GM23338 (cell line): Measurements from ENCODE around the gene RAB17. TPM values are rescaled to one million over a fixed set of nuclear protein-coding genes. Genes with fewer than 3 reads are reported as not detected.
"Not testable (repeated sequence)": the region's sequence is repeated elsewhere in the genome, so short reads cannot be mapped to it uniquely, and the experiment has no call there.

Source experiments
- ATAC-seq: fragments of 200-7000 bp; cut with Tn5 transposase; 3 replicates; pipeline ENCODE4 v1.9.1; 2020
- DNase-seq: peaks from one replicate; pipeline ENCODE4 v3.0.0-alpha.2; 2015; ENCODE audit warnings: low spot score
- H2AFZ ChIP-seq: fragments of 200-600 bp; sonication (generic); 2 replicates; pipeline ENCODE4 v1.8.0; 2016; ENCODE audit warnings: antibody characterized with exemption, mild to moderate bottlenecking, moderate library complexity
- H3F3A ChIP-seq: fragments of 200-600 bp; sonication (generic); replicated peaks from 2 replicates; pipeline ENCODE4 v1.8.0; 2017; ENCODE audit warnings: antibody characterized with exemption, mixed run types, low read depth
- H3K27ac ChIP-seq: fragments of 200-600 bp; sonication (generic); 2 replicates; pipeline ENCODE4 v1.6.1; 2016; ENCODE audit warnings: low read depth
- H3K27me3 ChIP-seq: fragments of 200-600 bp; sonication (generic); 2 replicates; pipeline ENCODE4 v1.8.0; 2016; ENCODE audit warnings: mild to moderate bottlenecking, mixed run types, moderate library complexity; ENCODE audit not compliant: insufficient read depth
- H3K36me3 ChIP-seq: fragments of 200-600 bp; sonication (generic); 2 replicates; pipeline ENCODE4 v1.8.0; 2016; ENCODE audit warnings: mild to moderate bottlenecking; ENCODE audit not compliant: insufficient read depth
- H3K4me1 ChIP-seq: fragments of 200-600 bp; sonication (generic); 2 replicates; pipeline ENCODE4 v1.8.0; 2016; ENCODE audit warnings: mild to moderate bottlenecking, moderate library complexity; ENCODE audit not compliant: insufficient read depth
- H3K4me2 ChIP-seq: fragments of 200-600 bp; sonication (generic); 2 replicates; pipeline ENCODE4 v1.7.1; 2017; ENCODE audit warnings: mixed run types
- H3K4me3 ChIP-seq: fragments of 200-600 bp; sonication (generic); 2 replicates; pipeline ENCODE4 v1.6.1; 2016; ENCODE audit warnings: mixed run types
- H3K79me2 ChIP-seq: fragments of 200-600 bp; sonication (generic); replicated peaks from 2 replicates; pipeline ENCODE4 v1.8.0; 2017; ENCODE audit warnings: mild to moderate bottlenecking; ENCODE audit not compliant: insufficient read depth
- H3K9me2 ChIP-seq: fragments of 200-600 bp; sonication (generic); 2 replicates; pipeline ENCODE4 v1.8.0; 2017; ENCODE audit not compliant: insufficient read depth
- H4K20me1 ChIP-seq: fragments of 200-600 bp; sonication (generic); replicated peaks from 2 replicates; pipeline ENCODE4 v1.8.0; 2017; ENCODE audit warnings: mild to moderate bottlenecking; ENCODE audit not compliant: insufficient read depth
- H3K27ac Mint-ChIP-seq: 2 replicates; pipeline ENCODE4 v1.8.0; 2020; ENCODE audit warnings: inconsistent platforms, mild to moderate bottlenecking, moderate library complexity, mixed read lengths
- H3K27me3 Mint-ChIP-seq: 3 replicates; pipeline ENCODE4 v1.8.0; 2022; ENCODE audit warnings: low read depth, mild to moderate bottlenecking, moderate library complexity, mixed read lengths, inconsistent platforms; ENCODE audit not compliant: insufficient read depth, poor library complexity
- H3K36me3 Mint-ChIP-seq: 3 replicates; pipeline ENCODE4 v1.8.0; 2021; ENCODE audit warnings: low read depth, mild to moderate bottlenecking, inconsistent platforms, moderate library complexity, mixed read lengths
- H3K4me1 Mint-ChIP-seq: 3 replicates; pipeline ENCODE4 v1.8.0; 2020; ENCODE audit warnings: mild to moderate bottlenecking, inconsistent platforms, mixed read lengths
- H3K4me3 Mint-ChIP-seq: 3 replicates; pipeline ENCODE4 v1.8.0; 2021; ENCODE audit warnings: moderate library complexity, mild to moderate bottlenecking, inconsistent platforms, mixed read lengths
- H3K9me3 Mint-ChIP-seq: 3 replicates; pipeline ENCODE4 v1.8.0; 2020; ENCODE audit warnings: moderate library complexity, mild to moderate bottlenecking, inconsistent platforms, mixed read lengths
- CREB1 ChIP-seq: fragments of 250-450 bp; sonication (Bioruptor Pico); IDR thresholded peaks from 2 replicates; pipeline ENCODE4 v1.5.0; 2020; ENCODE audit warnings: low read depth, mild to moderate bottlenecking, moderate library complexity
- EZH2 ChIP-seq: fragments of 200-600 bp; sonication (generic); IDR thresholded peaks from one replicate; pipeline ENCODE4 v1.8.0; 2017; ENCODE audit warnings: antibody characterized with exemption, mild to moderate bottlenecking, low read depth; ENCODE audit not compliant: unreplicated experiment
- EZH2phosphoT487 ChIP-seq: fragments of 200-600 bp; sonication (generic); IDR thresholded peaks from one replicate; pipeline ENCODE4 v1.8.1; 2018; ENCODE audit warnings: antibody characterized with exemption; ENCODE audit not compliant: unreplicated experiment
- JUNB ChIP-seq: IDR thresholded peaks from one replicate; pipeline ENCODE4 v1.6.1; 2016; ENCODE audit warnings: antibody characterized with exemption; ENCODE audit not compliant: unreplicated experiment
- NANOG ChIP-seq: IDR thresholded peaks from 2 replicates; pipeline ENCODE4 v1.6.1; 2016; ENCODE audit warnings: antibody characterized with exemption, borderline replicate concordance
- POLR2AphosphoS5 ChIP-seq: IDR thresholded peaks from 2 replicates; pipeline ENCODE4 v1.6.1; 2016; ENCODE audit warnings: antibody characterized with exemption, low read depth
- STAT1 ChIP-seq: IDR thresholded peaks from one replicate; pipeline ENCODE4 v1.6.1; 2016; ENCODE audit warnings: antibody characterized with exemption; ENCODE audit not compliant: unreplicated experiment
- ZNF114 ChIP-seq: fragments of 250-450 bp; sonication (Bioruptor Pico); IDR thresholded peaks from 2 replicates; pipeline ENCODE4 v1.5.0; 2020; ENCODE audit warnings: mild to moderate bottlenecking, moderate library complexity
- ZNF331 ChIP-seq: fragments of 250-450 bp; sonication (Bioruptor Pico); IDR thresholded peaks from 2 replicates; pipeline ENCODE4 v1.5.0; 2020; ENCODE audit warnings: low read depth, mild to moderate bottlenecking, moderate library complexity
- polyA plus RNA-seq: library from polyadenylated mRNA; unstranded; fragments of >200 nt; fragmentation: Nextera tagmentation; extraction: Ambion mirVana; gene quantifications from 2 replicates; pipeline ENCODE4 v1.2.1, GENCODE V29; 2016
- total RNA-seq: library from RNA; depleted of rRNA; stranded (reverse); fragments of >200 nt; shearing (Covaris generic); gene quantifications from 2 replicates; pipeline ENCODE4 v1.2.3, GENCODE V29; 2014
- TF ChIP-seq, protein P1 (sequence below): fragments of 250-450 bp; sonication (Bioruptor Pico); IDR thresholded peaks from 2 replicates; pipeline ENCODE4 v1.5.0; 2020; ENCODE audit warnings: mild to moderate bottlenecking, moderate library complexity
- TF ChIP-seq, protein P2 (sequence below): IDR thresholded peaks from 2 replicates; pipeline ENCODE4 v1.6.1; 2016; ENCODE audit warnings: antibody characterized with exemption

RAB17 gene
- total and polyA plus RNA-seq, 2 experiments from 2014 or later = 22.4 to 26.9 TPM

DNA sequence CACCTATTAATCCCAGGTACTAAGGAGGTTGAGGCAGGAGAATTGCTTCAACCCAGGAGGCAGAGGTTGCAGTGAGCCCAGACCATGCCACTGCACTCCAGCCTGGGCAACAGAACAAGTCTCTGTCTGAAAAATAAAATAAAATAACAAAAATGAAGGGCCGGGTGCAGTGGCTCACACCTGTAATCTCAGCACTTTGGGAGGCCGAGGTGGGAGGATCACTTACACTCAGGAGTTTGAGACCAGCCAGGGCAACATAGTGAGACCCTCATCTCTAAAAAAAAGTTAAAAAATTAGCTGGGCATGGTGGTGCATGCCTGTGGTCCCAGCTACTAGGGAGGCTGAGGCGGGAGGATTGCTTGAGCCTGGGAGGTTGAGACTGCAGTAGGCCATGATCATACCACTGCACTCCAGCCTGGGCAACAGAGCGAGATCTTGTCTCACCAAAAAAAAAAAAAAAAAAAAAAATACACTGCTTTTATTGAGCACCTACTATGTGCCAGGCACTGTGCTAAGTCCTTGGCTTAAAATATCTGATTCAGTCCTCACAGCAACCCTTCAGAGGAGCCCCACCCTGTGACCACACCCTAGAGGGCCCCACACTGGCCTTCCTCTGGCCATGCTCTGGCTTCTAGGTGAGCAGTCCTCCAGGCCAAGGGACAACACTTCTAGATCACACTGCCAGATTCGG, 5.4 kb upstream of the RAB17 start:
- Histone ChIP-seq H3F3A (0 out of 2 replicates have a peak, but pooled peaks cover 11% of the 10 kb centered on the region), H3K4me1 (peaks cover 29% of the 10 kb centered on the region)
- H4K20me1 ChIP-seq, H3K36me3 Mint-ChIP-seq, H3K9me3 Mint-ChIP-seq, H3K36me3 ChIP-seq, H3K79me2 ChIP-seq, DNase-seq, H3K4me3 ChIP-seq, H3K27ac ChIP-seq, H2AFZ ChIP-seq, H3K27me3 ChIP-seq, H3K4me3 Mint-ChIP-seq, H3K9me2 ChIP-seq, H3K4me2 ChIP-seq, ATAC-seq, H3K27ac Mint-ChIP-seq: not testable (repeated sequence)
- H3K27me3 Mint-ChIP-seq = peaks cover 17% of the 10 kb centered on the region
- H3K4me1 Mint-ChIP-seq = peaks cover 69% of the 10 kb centered on the region

DNA sequence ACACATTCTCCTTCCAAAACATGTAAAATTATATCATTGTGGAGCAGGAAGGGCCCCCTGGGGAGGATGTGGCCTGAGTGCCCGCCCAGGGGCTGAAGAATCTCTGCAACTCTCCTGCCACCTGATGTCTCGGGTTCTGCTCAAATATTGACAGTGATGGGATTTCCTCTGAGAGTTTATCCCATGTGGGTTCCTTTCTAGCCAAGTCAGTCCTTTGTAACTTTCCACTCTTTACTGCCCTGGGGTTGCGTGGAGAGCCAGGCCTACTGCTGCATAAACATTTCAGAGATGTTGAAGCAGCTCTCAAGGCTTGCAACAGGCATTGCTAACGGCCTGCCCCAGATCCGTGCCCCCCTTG, 4.0 kb upstream of the RAB17 start:
- Histone ChIP-seq H3K4me2 (peak overlapping the region; percentile 42), H3K36me3 (no peaks in the 10 kb centered on the region), H3K27me3 (no peaks in the 10 kb centered on the region), H3K4me3 (no peak overlapping the region), H3K4me1 (peaks cover 37% of the 10 kb centered on the region), H3K27ac (peak overlapping the region; percentile 87; the same call in 1 of the 2 replicates), H3K79me2 (peaks cover 8% of the 10 kb centered on the region; the same call in 1 of the 2 replicates), H2AFZ (no peak overlapping the region), H3F3A (0 out of 2 replicates have a peak, but pooled peaks cover 9% of the 10 kb centered on the region), H3K9me2 (no peaks in the 10 kb centered on the region), H4K20me1 (no peaks in the 10 kb centered on the region)
- no peak for DNase-seq
- Mint-ChIP-seq H3K27me3 (peaks cover 17% of the 10 kb centered on the region), H3K4me1 (peaks cover 73% of the 10 kb centered on the region), H3K9me3 (no peaks in the 10 kb centered on the region; the same call in 2 of the 3 replicates), H3K4me3 (peak overlapping the region; percentile 36), H3K27ac (peak overlapping the region; percentile 85), H3K36me3 (peaks cover 3% of the 10 kb centered on the region; the same call in 1 of the 3 replicates)
- no peak for ATAC-seq
- no peak for TF ChIP-seq EZH2phosphoT487
- no peak for TF ChIP-seq NANOG
- no peak for TF ChIP-seq STAT1
- no peak for TF ChIP-seq JUNB
- TF ChIP-seq ZNF114 (CRISPR knock-in tag) = no peak
- no peak for TF ChIP-seq POLR2AphosphoS5
- TF ChIP-seq EZH2 = no peak
- TF ChIP-seq, protein P1, sequence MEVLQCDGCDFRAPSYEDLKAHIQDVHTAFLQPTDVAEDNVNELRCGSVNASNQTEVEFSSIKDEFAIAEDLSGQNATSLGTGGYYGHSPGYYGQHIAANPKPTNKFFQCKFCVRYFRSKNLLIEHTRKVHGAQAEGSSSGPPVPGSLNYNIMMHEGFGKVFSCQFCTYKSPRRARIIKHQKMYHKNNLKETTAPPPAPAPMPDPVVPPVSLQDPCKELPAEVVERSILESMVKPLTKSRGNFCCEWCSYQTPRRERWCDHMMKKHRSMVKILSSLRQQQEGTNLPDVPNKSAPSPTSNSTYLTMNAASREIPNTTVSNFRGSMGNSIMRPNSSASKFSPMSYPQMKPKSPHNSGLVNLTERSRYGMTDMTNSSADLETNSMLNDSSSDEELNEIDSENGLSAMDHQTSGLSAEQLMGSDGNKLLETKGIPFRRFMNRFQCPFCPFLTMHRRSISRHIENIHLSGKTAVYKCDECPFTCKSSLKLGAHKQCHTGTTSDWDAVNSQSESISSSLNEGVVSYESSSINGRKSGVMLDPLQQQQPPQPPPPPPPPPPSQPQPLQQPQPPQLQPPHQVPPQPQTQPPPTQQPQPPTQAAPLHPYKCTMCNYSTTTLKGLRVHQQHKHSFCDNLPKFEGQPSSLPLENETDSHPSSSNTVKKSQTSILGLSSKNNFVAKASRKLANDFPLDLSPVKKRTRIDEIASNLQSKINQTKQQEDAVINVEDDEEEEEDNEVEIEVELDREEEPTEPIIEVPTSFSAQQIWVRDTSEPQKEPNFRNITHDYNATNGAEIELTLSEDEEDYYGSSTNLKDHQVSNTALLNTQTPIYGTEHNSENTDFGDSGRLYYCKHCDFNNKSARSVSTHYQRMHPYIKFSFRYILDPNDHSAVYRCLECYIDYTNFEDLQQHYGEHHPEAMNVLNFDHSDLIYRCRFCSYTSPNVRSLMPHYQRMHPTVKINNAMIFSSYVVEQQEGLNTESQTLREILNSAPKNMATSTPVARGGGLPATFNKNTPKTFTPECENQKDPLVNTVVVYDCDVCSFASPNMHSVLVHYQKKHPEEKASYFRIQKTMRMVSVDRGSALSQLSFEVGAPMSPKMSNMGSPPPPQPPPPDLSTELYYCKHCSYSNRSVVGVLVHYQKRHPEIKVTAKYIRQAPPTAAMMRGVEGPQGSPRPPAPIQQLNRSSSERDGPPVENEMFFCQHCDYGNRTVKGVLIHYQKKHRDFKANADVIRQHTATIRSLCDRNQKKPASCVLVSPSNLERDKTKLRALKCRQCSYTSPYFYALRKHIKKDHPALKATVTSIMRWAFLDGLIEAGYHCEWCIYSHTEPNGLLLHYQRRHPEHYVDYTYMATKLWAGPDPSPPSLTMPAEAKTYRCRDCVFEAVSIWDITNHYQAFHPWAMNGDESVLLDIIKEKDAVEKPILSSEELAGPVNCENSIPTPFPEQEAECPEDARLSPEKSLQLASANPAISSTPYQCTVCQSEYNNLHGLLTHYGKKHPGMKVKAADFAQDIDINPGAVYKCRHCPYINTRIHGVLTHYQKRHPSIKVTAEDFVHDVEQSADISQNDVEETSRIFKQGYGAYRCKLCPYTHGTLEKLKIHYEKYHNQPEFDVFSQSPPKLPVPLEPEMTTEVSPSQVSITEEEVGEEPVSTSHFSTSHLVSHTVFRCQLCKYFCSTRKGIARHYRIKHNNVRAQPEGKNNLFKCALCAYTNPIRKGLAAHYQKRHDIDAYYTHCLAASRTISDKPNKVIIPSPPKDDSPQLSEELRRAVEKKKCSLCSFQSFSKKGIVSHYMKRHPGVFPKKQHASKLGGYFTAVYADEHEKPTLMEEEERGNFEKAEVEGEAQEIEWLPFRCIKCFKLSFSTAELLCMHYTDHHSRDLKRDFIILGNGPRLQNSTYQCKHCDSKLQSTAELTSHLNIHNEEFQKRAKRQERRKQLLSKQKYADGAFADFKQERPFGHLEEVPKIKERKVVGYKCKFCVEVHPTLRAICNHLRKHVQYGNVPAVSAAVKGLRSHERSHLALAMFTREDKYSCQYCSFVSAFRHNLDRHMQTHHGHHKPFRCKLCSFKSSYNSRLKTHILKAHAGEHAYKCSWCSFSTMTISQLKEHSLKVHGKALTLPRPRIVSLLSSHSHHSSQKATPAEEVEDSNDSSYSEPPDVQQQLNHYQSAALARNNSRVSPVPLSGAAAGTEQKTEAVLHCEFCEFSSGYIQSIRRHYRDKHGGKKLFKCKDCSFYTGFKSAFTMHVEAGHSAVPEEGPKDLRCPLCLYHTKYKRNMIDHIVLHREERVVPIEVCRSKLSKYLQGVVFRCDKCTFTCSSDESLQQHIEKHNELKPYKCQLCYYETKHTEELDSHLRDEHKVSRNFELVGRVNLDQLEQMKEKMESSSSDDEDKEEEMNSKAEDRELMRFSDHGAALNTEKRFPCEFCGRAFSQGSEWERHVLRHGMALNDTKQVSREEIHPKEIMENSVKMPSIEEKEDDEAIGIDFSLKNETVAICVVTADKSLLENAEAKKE = no peak
- TF ChIP-seq, protein P2, sequence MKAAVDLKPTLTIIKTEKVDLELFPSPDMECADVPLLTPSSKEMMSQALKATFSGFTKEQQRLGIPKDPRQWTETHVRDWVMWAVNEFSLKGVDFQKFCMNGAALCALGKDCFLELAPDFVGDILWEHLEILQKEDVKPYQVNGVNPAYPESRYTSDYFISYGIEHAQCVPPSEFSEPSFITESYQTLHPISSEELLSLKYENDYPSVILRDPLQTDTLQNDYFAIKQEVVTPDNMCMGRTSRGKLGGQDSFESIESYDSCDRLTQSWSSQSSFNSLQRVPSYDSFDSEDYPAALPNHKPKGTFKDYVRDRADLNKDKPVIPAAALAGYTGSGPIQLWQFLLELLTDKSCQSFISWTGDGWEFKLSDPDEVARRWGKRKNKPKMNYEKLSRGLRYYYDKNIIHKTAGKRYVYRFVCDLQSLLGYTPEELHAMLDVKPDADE = no peak
- no peak for TF ChIP-seq CREB1 (CRISPR knock-in tag)
- TF ChIP-seq ZNF331 (CRISPR knock-in tag) = no peak
